Neural cell (in vitro differentiated cells): ENCODE results near the gene SYTL3.

ENCODE experiments used
- CTCF ChIP-seq: fragments of 450-650 bp; IDR thresholded peaks from 2 replicates; pipeline ENCODE4 v1.5.1; 2014; ENCODE audit warnings: antibody characterized with exemption, mild to moderate bottlenecking, moderate library complexity; ENCODE audit not compliant: poor library complexity, severe bottlenecking
- EP300 ChIP-seq: fragments of 450-650 bp; conservative IDR thresholded peaks from 2 replicates; pipeline ENCODE4 v1.6.1; 2014; ENCODE audit warnings: antibody characterized with exemption, mild to moderate bottlenecking, moderate library complexity; ENCODE audit not compliant: poor library complexity, severe bottlenecking
- EZH2 ChIP-seq: fragments of 200-600, 300-800 bp; shearing (Covaris generic), sonication (generic); IDR thresholded peaks from 2 replicates; pipeline ENCODE4 v1.6.1; 2014; ENCODE audit warnings: antibody characterized with exemption, low read length, borderline replicate concordance, mild to moderate bottlenecking; ENCODE audit not compliant: insufficient read depth, poor library complexity, severe bottlenecking
- MXI1 ChIP-seq: fragments of 450-650 bp; conservative IDR thresholded peaks from 2 replicates; pipeline ENCODE4 v1.6.1; 2014; ENCODE audit warnings: antibody characterized with exemption, mild to moderate bottlenecking; ENCODE audit not compliant: poor library complexity, severe bottlenecking
- POLR2AphosphoS5 ChIP-seq: IDR thresholded peaks from 2 replicates; pipeline ENCODE4 v1.6.1; 2012
- RAD21 ChIP-seq: fragments of 450-650 bp; conservative IDR thresholded peaks from 2 replicates; pipeline ENCODE4 v1.6.1; 2014; ENCODE audit warnings: antibody characterized with exemption, mild to moderate bottlenecking, moderate library complexity
- REST ChIP-seq: IDR thresholded peaks from 2 replicates; pipeline ENCODE4 v1.6.1; 2012; ENCODE audit warnings: borderline replicate concordance
- SMC3 ChIP-seq: fragments of 450-650 bp; conservative IDR thresholded peaks from 2 replicates; pipeline ENCODE4 v1.6.1; 2014; ENCODE audit warnings: antibody characterized with exemption, mild to moderate bottlenecking, moderate library complexity; ENCODE audit not compliant: poor library complexity
- TAF1 ChIP-seq: IDR thresholded peaks from 2 replicates; pipeline ENCODE4 v1.6.1; 2012; ENCODE audit warnings: low read depth

GRCh38 chr6:158663625-158664165, 13.8 kb downstream of the SYTL3 start:
- TF ChIP-seq CTCF (no peak), TAF1 (no peak), EP300 (no peak), EZH2 (no peak), POLR2AphosphoS5 (no peak), REST (no peak), RAD21 (no peak), SMC3 (no peak), MXI1 (no peak)
